Amniotic epithelial cell (primary cell): Measurements from ENCODE around the gene TANGO2.

Experiments used
- DNase-seq: peaks from one replicate; pipeline ENCODE4 v3.0.0-alpha.2; 2010; ENCODE audit warnings: low read depth

Gene TANGO2

DNA sequence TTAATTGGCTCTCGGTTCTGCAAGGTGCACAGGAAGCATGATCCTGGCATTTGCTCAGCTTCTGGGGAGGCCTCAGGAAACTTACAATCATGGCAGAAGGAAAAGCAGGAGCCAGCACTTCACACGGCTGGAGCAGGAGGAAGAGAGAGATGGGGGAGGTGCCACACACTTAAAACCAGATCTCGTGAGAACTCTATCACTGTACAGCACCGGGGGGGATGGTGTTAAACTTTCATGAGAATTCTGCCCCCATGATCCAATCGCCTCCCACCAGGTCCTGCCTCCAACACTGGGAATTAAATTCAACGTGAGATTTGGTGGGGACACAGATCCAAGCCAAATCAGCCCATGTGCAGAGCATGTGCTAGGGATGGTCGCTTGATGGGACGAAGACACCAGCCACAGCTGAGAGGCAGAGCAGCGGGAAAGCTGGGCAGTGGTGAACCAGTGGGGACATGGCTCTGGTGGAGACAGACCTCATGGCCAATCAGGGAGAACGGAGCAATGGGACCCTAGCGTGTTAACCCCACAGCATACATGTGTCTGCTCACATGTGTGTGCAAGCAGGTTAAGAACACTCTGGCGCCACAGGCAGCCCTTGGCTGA lies 6.2 kb downstream of the TANGO2 start:
- DNase-seq: no peak

DNA sequence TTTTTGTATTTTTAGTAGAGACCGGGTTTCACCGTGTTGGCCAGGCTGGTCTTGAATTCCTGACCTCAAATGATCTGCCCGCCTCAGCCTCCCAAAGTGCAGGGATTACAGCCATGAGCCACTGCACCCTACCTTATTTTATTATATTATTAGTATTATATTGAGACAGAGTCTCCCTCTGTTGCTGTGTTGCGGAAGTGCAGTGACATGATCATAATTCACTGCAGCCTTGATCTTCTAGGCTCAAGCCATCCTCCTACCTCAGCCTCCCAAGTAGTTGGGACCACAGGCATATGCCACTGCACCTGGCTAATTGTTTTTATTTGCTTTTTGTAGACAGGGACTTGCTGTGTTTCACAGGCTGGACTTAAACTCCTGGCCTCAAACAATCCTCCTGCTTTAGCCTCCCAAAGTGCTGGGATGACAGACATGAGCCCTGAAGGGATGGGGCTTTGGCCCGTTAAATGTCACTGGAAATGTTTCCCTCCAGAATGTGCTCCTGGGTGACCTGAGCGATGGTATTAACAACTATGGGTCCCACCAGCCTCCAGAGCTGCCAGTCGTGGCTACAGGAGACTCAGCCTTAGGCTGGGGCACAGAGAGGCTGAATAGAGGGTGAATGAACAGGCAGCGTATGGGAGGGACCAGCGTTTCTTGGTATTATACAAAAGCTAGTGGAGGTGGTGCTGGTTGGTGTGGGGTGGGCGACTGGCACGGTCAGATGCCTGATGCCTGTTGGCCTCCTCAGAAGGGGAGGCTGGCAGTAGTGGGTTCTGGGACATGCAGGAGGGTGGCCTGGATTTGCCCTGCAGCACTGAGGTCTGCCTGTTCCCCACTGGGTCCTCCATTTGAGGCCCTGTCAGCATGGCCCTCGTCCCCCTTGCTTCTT lies 7.3 kb downstream of the TANGO2 start:
- peak; percentile 20 for DNase-seq

DNA sequence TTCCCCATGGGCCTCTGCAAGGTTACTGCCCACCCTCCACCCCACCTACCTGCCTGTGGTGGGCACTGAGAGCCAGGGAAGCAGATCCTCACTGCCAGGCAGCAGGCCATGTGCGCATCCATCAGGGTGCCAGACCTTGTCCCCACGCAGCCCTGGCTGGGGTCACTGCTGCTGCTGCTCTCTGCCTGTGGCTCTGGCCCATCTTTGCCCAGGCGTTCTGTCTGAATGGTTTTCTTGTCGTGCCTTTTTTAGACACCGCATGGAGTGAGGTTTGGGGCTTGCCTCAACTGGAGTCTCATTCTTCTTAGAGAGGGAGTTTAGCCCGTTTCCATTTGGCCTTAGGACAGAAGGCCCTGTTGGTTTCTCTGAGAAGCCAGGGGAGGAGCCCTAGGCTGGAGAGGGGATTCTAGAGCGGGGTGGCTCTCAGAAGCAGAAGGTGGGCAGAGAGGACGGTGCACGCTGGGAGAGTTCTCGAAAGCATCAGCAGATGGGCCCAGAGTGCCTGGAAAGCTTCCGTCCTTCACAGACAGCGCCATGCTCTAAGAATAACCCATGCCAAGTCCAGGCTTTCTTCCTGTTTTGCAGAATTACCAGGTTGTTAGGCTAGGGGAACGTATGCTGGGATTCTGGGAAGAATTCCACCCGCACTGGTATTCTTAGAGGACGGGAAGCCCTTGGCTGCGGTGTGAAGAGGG lies 8.1 kb downstream of the TANGO2 start:
- DNase-seq: no peak

DNA sequence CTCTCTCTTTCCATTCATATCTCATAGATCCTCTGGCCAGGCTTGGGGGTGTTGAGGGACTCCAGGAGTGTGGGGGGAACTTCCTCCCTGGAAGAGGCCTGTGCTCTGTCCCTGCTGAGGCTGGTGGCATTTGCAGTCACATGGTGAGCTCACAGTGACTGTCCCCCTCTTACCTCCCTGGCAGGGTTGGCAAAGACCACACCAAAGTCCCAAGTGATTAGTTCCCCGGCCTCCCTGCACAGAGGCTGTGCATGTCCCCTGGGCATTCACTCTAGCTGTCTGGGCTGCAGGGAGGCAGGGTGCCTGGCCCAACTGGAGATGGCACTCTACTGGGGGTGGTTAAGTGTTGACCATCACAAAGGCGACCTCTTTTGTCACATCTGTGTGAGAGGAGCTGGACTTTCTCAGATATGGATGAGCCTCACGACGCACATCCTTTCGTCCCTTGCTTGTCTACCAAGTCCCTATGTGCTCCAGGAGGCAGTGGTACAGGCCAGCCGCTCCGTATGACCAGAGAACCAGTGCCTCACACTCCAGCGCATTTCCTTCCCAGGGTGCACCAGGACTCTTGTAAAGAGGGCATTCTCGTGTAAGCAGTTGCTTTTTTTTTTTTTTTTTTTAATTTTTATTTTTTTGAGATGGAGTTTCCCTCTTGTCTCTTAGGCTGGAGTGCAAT lies 8.8 kb downstream of the TANGO2 start:
- no peak for DNase-seq

DNA sequence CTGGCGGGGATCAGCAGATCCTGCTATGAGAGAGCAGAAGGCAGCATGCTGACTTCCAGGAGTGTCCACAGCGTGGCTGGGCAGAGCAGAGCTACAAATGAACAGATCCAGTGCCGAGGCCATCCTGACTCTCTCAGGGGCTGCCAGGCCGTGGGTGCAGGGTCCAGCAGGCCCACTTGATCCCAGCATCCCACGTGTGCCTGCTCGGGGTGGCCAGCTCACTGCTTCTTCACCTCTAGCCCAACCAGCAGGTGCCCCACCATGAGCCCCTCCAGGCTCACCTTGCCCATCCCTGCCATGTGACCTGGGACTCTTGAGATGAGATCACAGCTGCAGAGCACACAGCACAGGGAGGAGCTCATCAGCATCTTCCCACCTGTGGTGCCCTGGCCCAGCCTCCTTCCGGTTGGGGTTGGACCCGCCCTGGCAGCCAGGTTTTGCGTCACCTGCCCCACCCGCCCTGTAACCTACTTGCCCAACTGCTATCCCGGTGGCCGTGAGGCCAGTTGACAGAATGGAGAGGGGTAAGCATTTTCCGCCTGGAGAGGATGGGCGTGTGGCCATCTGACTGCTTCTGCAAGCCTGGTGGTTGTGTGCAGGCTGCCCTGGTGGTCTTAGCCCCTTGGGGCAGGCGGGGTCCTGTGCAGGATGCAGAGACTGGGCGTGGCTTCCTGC lies 11.0 kb downstream of the TANGO2 start:
- DNase-seq: no peak

DNA sequence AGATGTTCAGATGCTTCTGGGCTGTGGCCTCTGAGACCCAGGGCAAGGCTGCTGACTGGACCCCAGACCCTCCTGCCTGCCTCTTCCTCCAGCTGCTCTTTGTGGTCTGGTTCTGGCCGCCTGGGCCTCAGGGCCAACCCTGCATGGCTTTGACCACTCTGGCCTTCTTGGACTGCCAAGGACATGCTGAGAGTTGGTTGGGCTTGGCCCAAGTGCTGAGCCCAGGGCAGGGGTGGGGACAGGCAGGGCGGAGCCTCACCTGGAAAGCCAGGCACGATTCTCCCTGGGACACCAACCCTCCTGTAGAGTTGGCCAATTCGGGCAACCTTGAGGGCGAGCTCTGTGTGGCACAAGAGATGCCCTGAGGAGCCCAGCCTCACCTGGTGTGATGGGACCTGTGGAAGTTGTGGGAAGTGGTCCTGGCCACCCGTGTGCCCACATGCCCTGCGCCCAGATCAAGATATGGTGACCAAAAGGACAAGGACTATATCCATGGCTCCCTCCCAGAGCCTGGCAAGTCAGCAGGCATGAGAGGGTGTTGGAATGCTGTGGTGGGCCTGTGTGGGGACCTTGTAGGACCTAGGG lies 11.6 kb downstream of the TANGO2 start:
- no peak for DNase-seq

DNA sequence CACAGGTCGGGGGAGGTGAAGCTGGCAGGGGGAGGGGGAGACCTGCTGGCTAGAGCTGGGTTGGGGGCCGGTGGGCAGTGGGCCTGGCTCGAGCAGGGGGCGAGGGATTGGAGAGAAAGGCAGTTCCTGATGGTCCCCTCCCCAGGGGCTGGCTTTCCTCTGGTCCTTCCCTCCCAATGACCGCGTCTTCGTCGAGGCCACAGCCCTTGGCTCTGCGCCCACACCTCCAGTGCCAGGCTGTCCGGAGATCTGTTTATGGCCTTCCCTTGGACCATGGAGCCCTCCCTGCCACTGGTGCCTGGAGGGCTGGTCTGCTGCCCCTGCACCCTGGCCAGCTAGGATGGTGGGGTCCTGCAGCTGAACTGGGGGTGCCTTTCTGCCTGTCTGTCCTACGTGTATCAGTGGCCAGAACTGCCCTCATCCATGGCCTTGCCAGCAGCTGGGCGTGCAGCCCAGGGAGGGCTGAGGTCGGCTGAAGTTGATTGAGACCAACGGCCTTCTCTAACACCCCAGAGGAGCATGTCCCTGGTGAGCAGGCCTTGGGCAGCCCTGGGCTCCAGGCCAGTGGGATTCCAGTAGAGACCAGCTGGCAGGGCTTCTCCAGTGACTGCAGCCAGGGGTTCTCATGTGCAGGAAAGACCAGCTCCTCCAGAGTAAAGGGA lies 12.3 kb downstream of the TANGO2 start:
- DNase-seq: no peak

DNA sequence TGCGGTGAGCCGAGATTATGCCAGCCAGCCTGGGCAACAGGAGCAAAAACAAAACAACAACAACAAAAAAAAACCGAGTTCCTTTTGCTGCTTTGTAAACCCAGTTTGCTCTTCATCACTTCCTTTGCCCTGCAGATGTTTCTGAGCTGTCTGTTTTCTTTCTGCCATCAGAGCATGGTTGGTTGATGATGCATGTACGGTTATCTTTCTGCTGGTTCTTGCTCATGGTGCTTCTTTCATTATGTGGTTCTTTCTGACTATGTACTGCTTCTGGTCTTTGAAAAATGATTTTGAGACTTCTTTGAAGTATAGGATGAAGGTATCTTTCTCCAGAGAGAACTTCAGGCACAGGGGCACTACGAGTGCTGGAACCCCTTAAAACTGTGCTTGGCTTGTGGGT lies 13.2 kb downstream of the TANGO2 start:
- peak; percentile 17 for DNase-seq

DNA sequence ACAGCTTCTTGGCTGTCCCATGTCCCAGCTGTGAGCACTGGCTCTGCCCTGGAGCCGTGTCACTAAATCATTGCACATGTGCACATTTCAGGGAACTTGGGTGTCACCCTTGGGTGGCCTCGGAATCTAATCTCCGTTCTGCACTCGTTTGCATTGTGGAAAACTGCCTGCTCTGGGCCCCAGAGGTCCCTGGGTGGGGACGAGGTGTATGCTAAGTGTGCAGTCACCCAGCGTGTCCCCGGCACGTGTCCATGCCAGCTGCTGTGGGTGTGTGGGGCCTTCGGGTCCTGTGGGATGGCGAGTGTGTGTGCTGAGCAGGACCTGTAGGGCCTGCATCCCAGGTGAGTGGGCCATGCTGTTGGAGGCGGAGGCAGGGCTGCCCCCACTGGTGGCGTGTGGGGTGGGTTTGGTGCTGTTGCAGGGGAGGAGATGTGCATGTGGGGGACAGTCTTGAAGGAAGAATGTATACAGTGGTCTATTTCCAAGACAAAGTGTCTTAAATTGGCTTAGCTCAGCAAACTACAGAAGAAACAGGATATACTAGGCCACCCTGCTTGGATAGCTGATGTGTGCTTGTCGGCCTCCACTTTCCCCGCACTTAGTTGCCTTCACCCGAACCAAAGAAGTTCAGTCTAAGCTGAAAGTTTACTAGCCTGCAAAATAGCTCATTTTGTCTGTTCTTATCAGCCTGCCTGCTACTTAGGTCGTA lies 14.6 kb downstream of the TANGO2 start:
- DNase-seq: no peak

DNA sequence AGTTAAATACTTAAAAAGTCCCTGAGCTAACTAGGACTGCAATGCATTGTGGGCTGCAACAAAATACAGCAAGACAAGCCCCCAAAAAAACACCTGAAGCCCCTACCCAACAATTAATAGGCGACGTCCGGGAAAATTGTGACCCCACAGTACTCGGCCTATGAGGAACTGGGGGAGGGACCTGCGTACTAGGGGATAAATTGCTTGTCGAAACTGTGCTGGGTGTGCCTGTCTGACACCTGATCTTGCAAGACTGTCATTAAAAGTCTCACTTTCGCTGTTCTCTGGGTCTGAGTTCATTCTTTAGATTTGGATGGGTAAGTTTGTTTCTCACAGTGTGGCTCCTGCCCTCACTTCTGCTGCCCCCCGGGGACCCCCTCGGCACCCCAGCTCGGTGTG lies 15.2 kb downstream of the TANGO2 start:
- no peak for DNase-seq

DNA sequence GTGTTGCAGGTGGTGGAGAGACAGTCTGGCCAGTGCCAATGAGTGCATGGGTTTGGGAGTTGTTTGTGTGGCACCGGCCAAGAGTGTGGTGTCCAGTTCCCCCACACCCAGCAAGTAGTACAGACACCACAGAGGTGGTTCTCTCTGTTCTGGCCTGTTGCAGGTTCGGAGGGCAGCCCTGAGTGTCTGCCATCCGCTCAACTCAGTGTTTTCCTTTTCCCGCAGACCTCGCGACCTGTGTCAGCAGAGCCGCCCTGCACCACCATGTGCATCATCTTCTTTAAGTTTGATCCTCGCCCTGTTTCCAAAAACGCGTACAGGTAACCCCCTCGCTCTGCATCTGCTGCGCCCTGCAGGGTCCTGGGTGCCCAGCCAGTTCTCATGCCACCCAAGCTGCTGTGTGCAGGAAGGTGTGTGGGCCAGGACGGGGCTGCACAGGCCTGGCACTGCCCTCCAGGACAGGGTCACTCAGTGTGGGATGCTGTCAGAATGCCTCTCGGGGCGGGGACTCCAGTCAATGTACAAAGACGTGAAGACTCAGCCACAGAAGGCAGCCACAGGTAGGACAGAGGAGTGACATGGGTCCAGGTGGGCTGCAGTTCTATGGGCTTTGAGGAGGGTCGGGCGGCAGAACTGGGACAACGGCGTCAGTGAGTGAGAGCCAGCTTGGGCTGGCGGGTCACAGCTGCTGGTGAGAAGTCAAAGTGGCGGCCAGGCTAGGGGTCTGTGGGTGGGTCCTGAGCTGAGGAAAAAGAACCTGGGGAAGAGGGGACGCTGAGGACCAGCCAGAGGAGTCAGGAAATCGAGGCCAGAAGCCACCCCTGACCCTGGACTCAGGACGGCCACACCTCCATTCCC lies 15.9 kb downstream of the TANGO2 start:
- no peak for DNase-seq

DNA sequence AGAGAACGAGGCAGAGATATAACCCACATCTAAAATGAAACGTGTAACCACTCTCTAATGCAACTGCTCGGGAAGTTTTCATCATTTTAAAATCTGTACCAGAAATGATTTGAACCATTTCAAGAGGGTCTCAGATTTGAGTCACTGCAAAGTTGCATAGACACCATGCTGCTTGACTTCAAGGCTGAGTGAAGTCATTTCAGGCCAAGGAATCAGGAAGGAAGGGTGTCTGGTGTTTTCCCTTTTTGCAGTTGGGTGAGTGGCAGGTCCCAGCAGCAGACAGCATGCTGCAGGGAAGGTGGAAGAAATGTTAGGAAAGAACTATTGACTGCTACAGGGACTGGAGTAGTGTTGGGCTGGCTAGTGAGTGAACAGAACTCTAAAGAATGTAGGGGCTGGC lies 16.5 kb downstream of the TANGO2 start:
- DNase-seq: no peak

DNA sequence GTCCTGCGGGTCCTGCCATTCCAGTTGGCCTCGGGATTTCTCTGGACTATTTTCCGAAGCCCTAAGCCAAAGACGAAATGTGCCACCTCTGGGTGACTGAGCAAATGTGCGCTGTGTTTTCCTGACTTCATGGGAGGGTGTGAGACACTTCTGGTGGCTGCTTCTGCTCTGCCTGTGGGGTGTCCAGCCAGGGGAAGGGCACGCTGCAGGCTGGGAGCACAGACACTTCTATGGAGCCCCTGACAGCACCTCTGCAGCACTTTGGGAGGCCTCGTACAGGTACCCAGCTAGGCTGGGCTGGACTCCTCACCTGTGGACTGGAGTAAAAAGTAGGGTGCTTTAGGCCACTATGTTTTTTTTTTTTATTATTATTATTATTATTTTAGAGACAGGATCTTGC lies 17.7 kb downstream of the TANGO2 start:
- no peak for DNase-seq

DNA sequence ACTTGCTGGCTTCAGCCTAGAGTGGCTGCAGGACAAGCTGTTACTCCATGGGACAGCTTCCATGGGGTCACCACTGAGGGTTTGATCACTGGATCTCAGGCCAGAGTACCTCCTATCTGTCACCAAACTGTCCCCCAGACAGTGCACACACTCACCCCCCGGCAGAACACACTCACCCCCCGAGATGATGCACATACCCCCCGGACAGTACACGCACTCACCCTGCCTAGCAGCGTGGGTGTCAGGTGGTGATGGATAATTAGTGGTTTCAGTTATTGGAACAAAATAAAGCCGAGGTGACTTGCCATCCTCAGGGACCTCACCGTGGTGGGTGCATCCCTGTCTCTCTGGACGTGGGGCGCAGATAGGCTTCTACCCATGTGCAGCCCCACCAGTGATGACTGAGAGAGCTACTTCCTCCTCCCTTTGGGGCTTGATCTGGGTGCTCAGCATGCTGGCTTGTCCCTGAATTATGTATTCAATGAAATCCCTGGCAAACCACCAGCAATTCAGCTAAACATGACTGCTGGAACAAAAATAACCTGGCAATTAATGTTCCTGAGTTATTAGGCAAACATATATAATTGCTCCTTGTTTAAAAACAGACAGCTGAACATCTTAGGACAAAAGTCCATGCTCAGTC lies 18.9 kb downstream of the TANGO2 start:
- DNase-seq: no peak

DNA sequence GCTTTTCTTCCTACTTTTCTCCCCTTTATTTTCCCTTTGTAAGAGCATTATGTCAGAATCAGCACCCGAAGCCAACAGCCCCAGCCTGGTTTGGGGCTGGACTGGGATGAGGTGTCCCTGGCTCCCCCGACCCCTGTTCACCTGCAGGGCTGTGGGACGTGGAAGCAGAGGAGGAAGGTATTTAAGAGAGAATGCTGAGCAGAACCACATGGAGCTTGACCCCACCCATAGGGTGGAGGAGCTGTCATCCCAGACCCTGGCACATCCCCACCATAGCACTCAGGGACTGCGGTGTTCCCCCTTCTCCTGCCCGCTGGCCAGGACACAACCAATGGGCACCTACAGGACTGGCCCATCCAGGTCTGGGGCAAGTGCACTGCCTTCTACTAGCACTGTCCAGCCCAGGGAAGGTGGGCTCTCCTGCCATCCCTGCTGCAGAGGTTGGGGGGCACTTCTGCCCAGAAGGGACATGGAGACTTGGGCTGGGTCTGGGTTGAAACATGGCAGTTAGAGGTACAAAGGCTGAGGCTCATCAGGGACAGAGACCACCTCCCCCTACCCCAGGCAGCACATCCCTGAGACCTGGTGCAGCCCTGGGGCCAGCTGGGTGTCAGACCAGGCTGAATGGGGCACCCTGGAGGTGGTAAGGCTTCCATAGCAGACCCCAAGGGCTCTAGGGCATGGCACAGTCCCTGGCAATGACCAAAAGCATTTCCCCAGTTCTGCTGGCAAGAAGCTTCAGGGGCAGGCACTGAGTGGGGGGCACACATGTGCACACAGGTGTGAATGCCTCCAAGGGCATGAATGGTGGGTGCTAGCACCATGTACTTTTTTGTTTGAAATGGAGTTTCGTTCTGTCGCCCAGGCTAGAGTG lies 19.7 kb downstream of the TANGO2 start:
- DNase-seq: no peak

DNA sequence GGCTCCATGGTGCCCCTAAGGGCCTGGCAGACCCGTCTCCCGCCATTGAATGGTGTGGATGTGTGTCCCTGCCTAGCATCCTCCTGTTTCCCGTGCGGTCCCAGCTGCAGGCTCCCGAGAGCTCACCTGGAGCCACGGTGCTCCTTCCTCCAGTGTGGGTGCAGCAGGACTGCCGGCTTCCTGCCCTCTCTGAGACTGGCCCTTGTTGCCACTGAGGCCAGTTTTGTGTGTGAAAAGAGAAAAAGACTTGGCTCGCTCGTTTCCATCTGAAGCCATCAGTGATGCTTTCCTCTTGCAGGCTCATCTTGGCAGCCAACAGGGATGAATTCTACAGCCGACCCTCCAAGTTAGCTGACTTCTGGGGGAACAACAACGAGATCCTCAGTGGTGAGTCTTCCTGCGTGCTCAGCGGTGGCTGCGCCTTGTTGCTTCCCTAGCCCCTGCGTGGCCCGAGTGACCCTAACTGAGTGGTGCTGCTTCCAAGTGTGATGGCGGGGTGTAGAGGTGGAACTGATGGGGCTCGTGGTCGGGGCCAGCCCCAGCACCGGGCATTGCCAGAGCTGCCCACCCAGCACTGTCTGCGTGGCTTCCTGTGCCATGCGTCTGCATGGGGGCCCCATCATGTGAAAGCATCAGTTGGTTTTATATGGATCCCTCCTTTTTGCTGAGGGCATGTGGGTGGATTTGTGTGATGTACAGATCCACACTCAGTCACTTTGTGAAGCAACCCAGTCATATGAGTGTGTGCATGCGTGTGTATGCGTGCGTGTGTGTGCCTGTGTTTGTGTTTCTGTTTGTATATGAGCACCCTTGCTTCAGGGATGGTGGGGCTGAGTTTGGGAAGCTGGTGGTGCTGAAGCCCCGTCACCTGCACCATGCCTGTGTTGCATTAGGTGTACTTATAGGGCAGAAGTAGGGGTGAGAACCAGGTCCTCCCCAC lies 22.4 kb downstream of the TANGO2 start:
- no peak for DNase-seq

DNA sequence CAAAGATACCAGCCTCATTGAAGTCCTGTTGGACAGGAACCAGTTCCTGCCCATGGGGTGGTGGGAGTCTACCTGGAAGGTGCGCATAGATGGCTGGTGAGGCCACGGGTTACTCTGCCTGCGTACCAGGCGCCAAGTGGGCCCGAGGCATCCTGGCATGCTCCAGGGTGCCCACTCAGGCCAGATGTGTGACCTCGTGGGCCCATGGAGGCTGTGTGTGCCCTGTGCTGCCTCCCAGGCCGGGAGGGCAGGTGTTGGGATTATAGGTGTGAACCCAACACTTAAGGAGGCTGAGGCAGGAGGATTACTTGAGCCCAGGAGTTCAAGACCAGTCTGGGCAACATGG lies 23.1 kb downstream of the TANGO2 start:
- no peak for DNase-seq
